Measurements from ENCODE around the gene EHBP1L1.

DNA sequence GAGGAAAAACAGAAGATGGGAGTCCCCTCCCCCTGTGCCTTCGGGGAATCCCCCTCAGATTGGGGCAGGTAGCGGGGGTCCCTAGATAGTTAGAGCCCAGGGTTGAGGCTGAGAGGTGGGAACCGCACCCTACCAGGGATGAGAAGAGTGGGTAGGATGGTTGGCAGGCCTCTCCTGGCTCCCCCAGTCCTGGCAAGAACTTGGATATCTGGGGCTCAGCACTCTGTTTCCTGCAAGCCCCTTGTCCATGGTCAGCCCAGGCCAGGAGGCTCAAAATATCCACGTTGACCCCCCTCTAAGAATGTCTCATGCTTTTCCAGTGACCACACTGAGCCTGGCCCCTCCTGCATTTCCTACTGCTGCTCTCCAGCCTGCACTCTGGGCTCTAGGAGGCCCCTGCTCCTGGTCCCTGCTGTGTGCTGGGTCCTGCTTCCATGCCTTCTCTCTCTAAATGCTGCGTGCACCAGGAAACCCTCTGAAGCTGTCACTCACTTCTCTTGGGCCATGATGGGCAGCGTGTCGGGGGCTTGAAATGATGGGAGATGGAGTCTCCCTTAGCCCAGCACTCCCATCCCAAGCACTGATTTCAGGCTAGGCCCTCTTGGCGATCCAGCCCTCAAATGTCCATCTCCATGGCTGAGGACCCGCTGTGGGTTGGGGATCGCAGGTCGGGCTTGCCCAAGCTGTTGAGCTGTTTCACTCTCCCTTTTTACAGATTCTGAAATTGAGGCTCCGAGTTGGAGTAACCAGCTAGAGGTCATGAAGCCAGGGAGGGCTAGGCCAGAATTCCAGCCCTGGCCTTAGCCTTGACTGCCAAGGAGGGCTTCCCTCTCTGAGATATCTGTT is 36.1 kb downstream of the EHBP1L1 start:
- TF ChIP-seq, protein P1, sequence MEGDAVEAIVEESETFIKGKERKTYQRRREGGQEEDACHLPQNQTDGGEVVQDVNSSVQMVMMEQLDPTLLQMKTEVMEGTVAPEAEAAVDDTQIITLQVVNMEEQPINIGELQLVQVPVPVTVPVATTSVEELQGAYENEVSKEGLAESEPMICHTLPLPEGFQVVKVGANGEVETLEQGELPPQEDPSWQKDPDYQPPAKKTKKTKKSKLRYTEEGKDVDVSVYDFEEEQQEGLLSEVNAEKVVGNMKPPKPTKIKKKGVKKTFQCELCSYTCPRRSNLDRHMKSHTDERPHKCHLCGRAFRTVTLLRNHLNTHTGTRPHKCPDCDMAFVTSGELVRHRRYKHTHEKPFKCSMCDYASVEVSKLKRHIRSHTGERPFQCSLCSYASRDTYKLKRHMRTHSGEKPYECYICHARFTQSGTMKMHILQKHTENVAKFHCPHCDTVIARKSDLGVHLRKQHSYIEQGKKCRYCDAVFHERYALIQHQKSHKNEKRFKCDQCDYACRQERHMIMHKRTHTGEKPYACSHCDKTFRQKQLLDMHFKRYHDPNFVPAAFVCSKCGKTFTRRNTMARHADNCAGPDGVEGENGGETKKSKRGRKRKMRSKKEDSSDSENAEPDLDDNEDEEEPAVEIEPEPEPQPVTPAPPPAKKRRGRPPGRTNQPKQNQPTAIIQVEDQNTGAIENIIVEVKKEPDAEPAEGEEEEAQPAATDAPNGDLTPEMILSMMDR (optimal IDR thresholded peaks at IDR 0.05 in 1 of 3, IDR thresholded peaks at IDR 0.05 in 1 of 3, conservative IDR thresholded peaks at IDR 0.05 in 1 of 3; ENCODE audit: extremely low read depth in 1 of 3, insufficient read depth in 2 of 3, low read length in 3 of 3) = no peak
- TF ChIP-seq EZH2 (IDR thresholded peaks at IDR 0.05; ENCODE audit: low read length) = no peak
